Measurements from ENCODE around the gene VIM. TPM values are rescaled to one million over a fixed set of nuclear protein-coding genes. Genes with fewer than 3 reads are reported as not detected.
A peak's percentile ranks its signal among the peaks of the same experiment; 100 is the strongest.

Gene VIM
- total RNA-seq, 1 donor from 2014 or later, result 2,114 TPM

DNA sequence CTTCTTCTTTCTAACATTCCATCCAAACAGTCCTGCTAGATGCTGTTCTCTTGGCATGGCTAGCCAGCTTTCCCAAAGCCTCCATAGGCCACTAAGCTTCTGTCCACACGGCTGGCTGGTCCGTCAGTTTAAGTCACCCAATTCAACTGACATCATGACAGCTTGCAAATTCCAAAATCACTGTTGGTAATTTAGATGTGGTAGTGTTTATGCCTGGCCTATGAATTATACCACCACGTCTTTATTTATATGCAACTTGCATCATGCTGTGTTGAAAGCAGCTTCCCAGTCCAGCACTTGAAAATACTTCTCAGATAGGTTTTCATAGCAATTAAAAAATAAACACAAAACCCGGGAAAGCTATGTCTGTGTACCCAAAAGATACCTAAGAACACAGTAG is 2.2 kb upstream of the VIM start:
- TF ChIP-seq, protein P1, sequence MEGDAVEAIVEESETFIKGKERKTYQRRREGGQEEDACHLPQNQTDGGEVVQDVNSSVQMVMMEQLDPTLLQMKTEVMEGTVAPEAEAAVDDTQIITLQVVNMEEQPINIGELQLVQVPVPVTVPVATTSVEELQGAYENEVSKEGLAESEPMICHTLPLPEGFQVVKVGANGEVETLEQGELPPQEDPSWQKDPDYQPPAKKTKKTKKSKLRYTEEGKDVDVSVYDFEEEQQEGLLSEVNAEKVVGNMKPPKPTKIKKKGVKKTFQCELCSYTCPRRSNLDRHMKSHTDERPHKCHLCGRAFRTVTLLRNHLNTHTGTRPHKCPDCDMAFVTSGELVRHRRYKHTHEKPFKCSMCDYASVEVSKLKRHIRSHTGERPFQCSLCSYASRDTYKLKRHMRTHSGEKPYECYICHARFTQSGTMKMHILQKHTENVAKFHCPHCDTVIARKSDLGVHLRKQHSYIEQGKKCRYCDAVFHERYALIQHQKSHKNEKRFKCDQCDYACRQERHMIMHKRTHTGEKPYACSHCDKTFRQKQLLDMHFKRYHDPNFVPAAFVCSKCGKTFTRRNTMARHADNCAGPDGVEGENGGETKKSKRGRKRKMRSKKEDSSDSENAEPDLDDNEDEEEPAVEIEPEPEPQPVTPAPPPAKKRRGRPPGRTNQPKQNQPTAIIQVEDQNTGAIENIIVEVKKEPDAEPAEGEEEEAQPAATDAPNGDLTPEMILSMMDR (IDR thresholded peaks at IDR 0.05), result no peak
- H3K9me3 Mint-ChIP-seq (ENCODE audit: unreplicated experiment), result no peaks in the 10 kb centered on the region
- H3K27ac Mint-ChIP-seq (ENCODE audit: unreplicated experiment), result no peak overlapping the region
- H3K27me3 Mint-ChIP-seq (ENCODE audit: unreplicated experiment), result no peaks in the 10 kb centered on the region
- H3K4me3 Mint-ChIP-seq (ENCODE audit: unreplicated experiment), result no peak overlapping the region
- peaks cover 5% of the 10 kb centered on the region for H3K36me3 Mint-ChIP-seq (ENCODE audit: unreplicated experiment)
- peaks cover 28% of the 10 kb centered on the region for H3K4me1 Mint-ChIP-seq (ENCODE audit: unreplicated experiment)
- no peak for DNase-seq (ENCODE audit: extremely low spot score, unreplicated experiment)

DNA sequence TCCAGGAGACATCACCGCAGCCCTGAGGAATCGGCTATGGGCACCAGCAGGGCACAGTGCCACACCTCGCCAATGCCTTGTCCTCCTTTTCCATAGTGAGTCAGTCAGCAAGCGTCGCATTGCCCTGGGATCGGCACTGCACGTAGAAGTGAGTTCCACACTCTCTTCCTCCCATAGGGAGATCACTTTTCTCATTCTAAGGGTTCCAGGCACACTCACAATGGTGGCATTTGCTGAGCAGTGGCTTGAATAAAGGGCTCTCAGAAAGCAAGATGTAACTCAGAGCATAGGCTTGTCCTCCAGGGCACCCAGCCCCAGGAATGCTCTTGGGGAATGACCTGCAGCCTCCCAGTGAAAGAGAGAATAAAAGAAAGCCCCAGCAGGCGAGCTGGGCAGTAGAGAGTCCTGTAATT is 1.1 kb upstream of the VIM start:
- Mint-ChIP-seq H3K9me3 (ENCODE audit: unreplicated experiment) (no peaks in the 10 kb centered on the region), H3K4me3 (ENCODE audit: unreplicated experiment) (peak overlapping the region; percentile 93), H3K36me3 (ENCODE audit: unreplicated experiment) (peaks cover 16% of the 10 kb centered on the region), H3K27ac (ENCODE audit: unreplicated experiment) (peak overlapping the region; percentile 99), H3K4me1 (ENCODE audit: unreplicated experiment) (peaks cover 33% of the 10 kb centered on the region), H3K27me3 (ENCODE audit: unreplicated experiment) (no peaks in the 10 kb centered on the region)
- TF ChIP-seq, protein P1 (IDR thresholded peaks at IDR 0.05), result no peak
- no peak for DNase-seq (ENCODE audit: extremely low spot score, unreplicated experiment)

DNA sequence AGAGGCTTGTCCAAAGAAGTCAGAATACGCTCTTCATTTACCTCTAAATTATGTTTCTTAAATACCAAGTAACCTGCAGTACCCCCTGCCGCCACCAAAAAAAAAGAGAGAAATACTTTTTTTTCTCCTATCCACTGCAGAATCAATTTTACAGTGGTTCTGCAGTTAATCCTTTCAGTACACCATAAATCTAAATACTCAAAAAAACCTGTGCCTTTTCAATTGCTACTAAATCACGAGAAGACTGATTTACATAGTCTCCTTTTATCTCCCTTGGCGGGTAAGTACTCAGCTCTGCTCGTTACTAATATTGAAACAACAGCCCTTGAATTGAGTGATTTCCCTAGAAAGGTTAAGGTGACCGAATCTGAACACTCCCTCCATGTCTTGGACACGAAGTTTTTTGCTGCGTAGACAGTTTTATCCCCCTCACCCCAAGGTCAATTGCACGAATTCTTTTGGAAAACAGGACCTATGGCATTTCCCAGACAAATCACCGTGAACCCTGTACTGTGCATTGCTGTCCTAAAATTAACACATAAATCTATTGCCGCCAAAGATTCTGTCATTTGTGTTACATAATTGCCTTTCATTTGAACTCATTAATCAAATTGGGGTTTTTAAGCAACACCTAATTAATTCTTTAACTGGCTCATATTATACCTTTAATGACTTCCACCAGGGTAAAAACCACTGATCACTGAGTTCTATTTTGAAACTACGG is 512 bp upstream of the VIM start:
- TF ChIP-seq, protein P1 (IDR thresholded peaks at IDR 0.05), result peak; percentile 57
- Mint-ChIP-seq H3K36me3 (ENCODE audit: unreplicated experiment) (peaks cover 22% of the 10 kb centered on the region), H3K4me3 (ENCODE audit: unreplicated experiment) (peak overlapping the region; percentile 93), H3K27ac (ENCODE audit: unreplicated experiment) (peak overlapping the region; percentile 99), H3K4me1 (ENCODE audit: unreplicated experiment) (peaks cover 35% of the 10 kb centered on the region), H3K9me3 (ENCODE audit: unreplicated experiment) (no peaks in the 10 kb centered on the region), H3K27me3 (ENCODE audit: unreplicated experiment) (no peaks in the 10 kb centered on the region)
- DNase-seq (ENCODE audit: extremely low spot score, unreplicated experiment), result no peak

DNA sequence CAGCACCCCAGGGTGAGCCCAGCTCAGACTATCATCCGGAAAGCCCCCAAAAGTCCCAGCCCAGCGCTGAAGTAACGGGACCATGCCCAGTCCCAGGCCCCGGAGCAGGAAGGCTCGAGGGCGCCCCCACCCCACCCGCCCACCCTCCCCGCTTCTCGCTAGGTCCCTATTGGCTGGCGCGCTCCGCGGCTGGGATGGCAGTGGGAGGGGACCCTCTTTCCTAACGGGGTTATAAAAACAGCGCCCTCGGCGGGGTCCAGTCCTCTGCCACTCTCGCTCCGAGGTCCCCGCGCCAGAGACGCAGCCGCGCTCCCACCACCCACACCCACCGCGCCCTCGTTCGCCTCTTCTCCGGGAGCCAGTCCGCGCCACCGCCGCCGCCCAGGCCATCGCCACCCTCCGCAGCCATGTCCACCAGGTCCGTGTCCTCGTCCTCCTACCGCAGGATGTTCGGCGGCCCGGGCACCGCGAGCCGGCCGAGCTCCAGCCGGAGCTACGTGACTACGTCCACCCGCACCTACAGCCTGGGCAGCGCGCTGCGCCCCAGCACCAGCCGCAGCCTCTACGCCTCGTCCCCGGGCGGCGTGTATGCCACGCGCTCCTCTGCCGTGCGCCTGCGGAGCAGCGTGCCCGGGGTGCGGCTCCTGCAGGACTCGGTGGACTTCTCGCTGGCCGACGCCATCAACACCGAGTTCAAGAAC is 1.1 kb downstream of the VIM start:
- TF ChIP-seq, protein P1 (IDR thresholded peaks at IDR 0.05), result no peak
- Mint-ChIP-seq H3K27ac (ENCODE audit: unreplicated experiment) (peak overlapping the region; percentile 99), H3K4me3 (ENCODE audit: unreplicated experiment) (peak overlapping the region; percentile 93), H3K36me3 (ENCODE audit: unreplicated experiment) (peaks cover 31% of the 10 kb centered on the region), H3K27me3 (ENCODE audit: unreplicated experiment) (no peaks in the 10 kb centered on the region), H3K4me1 (ENCODE audit: unreplicated experiment) (peaks cover 45% of the 10 kb centered on the region), H3K9me3 (ENCODE audit: unreplicated experiment) (no peaks in the 10 kb centered on the region)
- DNase-seq (ENCODE audit: extremely low spot score, unreplicated experiment), result peak; percentile 96

DNA sequence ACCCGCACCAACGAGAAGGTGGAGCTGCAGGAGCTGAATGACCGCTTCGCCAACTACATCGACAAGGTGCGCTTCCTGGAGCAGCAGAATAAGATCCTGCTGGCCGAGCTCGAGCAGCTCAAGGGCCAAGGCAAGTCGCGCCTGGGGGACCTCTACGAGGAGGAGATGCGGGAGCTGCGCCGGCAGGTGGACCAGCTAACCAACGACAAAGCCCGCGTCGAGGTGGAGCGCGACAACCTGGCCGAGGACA is 1.6 kb downstream of the VIM start:
- Mint-ChIP-seq H3K9me3 (ENCODE audit: unreplicated experiment) (no peaks in the 10 kb centered on the region), H3K27ac (ENCODE audit: unreplicated experiment) (peak overlapping the region; percentile 99), H3K36me3 (ENCODE audit: unreplicated experiment) (peaks cover 35% of the 10 kb centered on the region), H3K4me1 (ENCODE audit: unreplicated experiment) (peaks cover 50% of the 10 kb centered on the region), H3K27me3 (ENCODE audit: unreplicated experiment) (no peaks in the 10 kb centered on the region), H3K4me3 (ENCODE audit: unreplicated experiment) (peak overlapping the region; percentile 93)
- no peak for DNase-seq (ENCODE audit: extremely low spot score, unreplicated experiment)
- TF ChIP-seq, protein P1 (IDR thresholded peaks at IDR 0.05), result no peak

All from osteocyte (in vitro differentiated cells).